PC-9 (cell line): ENCODE measurements around the gene TRAF3.

Experiments
- EZH2 ChIP-seq: fragments of 200-600 bp; sonication (generic); IDR thresholded peaks from 2 replicates; pipeline ENCODE4 v1.8.0; 2017; ENCODE audit warnings: antibody characterized with exemption, low read depth
- TF ChIP-seq, protein P1 (sequence below): fragments of 200-600 bp; sonication (generic); conservative IDR thresholded peaks from 2 replicates; pipeline ENCODE4 v1.6.1; 2017; ENCODE audit warnings: mixed run types, antibody characterized with exemption, mild to moderate bottlenecking, moderate library complexity

GRCh38 chr14:102802834-102803523 is 25.7 kb downstream of the TRAF3 start:
- TF ChIP-seq, protein P1, sequence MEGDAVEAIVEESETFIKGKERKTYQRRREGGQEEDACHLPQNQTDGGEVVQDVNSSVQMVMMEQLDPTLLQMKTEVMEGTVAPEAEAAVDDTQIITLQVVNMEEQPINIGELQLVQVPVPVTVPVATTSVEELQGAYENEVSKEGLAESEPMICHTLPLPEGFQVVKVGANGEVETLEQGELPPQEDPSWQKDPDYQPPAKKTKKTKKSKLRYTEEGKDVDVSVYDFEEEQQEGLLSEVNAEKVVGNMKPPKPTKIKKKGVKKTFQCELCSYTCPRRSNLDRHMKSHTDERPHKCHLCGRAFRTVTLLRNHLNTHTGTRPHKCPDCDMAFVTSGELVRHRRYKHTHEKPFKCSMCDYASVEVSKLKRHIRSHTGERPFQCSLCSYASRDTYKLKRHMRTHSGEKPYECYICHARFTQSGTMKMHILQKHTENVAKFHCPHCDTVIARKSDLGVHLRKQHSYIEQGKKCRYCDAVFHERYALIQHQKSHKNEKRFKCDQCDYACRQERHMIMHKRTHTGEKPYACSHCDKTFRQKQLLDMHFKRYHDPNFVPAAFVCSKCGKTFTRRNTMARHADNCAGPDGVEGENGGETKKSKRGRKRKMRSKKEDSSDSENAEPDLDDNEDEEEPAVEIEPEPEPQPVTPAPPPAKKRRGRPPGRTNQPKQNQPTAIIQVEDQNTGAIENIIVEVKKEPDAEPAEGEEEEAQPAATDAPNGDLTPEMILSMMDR: no peak
- no peak for TF ChIP-seq EZH2
